K562 (cell line): ENCODE data around the gene SNX1. TPM values are rescaled to one million over a fixed set of nuclear protein-coding genes. Genes with fewer than 3 reads are reported as not detected.
A peak's percentile ranks its signal among the peaks of the same experiment; 100 is the strongest.

ENCODE experiments used
- ARID1B ChIP-seq: fragments of 450-650 bp; IDR thresholded peaks from 2 replicates; pipeline ENCODE4 v1.6.1; 2016; ENCODE audit warnings: antibody characterized with exemption, mild to moderate bottlenecking, inconsistent platforms
- ARID2 ChIP-seq: fragments of 450-650 bp; IDR thresholded peaks from 2 replicates; pipeline ENCODE4 v1.6.1; 2017; ENCODE audit warnings: antibody characterized with exemption, mild to moderate bottlenecking
- ATF7 ChIP-seq: fragments of 450-650 bp; IDR thresholded peaks from 2 replicates; pipeline ENCODE4 v1.7.1; 2014; ENCODE audit warnings: mild to moderate bottlenecking, moderate library complexity
- CHD1 ChIP-seq: fragments of 200-600 bp; sonication (generic); IDR thresholded peaks from one replicate; pipeline ENCODE4 v1.6.1; 2012; ENCODE audit warnings: mild to moderate bottlenecking, moderate library complexity, low read length, inconsistent platforms
- EHMT2 ChIP-seq: fragments of 450-650 bp; IDR thresholded peaks from 2 replicates; pipeline ENCODE4 v1.6.1; 2018; ENCODE audit warnings: antibody characterized with exemption
- ETS2 ChIP-seq: IDR thresholded peaks from 2 replicates; pipeline ENCODE4 v1.6.1; 2016; ENCODE audit warnings: borderline replicate concordance, missing genetic modification characterization, mild to moderate bottlenecking, moderate library complexity, missing compliant biosample characterization; ENCODE audit not compliant: poor library complexity, severe bottlenecking
- GTF2E2 ChIP-seq: fragments of 200-800 bp; sonication (Bioruptor generic); IDR thresholded peaks from 2 replicates; pipeline ENCODE4 v1.6.1; 2016; ENCODE audit warnings: missing genetic modification characterization, missing compliant biosample characterization
- HDGF ChIP-seq: fragments of 450-650 bp; IDR thresholded peaks from 2 replicates; pipeline ENCODE4 v1.6.1; 2016
- HMG20A ChIP-seq: fragments of 450-650 bp; formaldehyde crosslinking; conservative IDR thresholded peaks from 2 replicates; pipeline ENCODE4 v1.4.0; 2020; ENCODE audit warnings: mild to moderate bottlenecking, mixed read lengths
- NUFIP1 ChIP-seq: fragments of 450-650 bp; IDR thresholded peaks from 2 replicates; pipeline ENCODE4 v1.6.1; 2018; ENCODE audit not compliant: partially characterized antibody
- POLR3G ChIP-seq: IDR thresholded peaks from 2 replicates; pipeline ENCODE4 v1.6.1; 2011; ENCODE audit not compliant: insufficient read length, insufficient replicate concordance; ENCODE audit errors: extremely low read depth
- SAP30 ChIP-seq: fragments of 200-600 bp; sonication (generic); IDR thresholded peaks from 2 replicates; pipeline ENCODE4 v1.6.1; 2012; ENCODE audit warnings: borderline replicate concordance, low read depth, mild to moderate bottlenecking, moderate library complexity, low read length, control low read depth, inconsistent platforms; ENCODE audit not compliant: insufficient read depth, poor library complexity, severe bottlenecking
- SMAD1 ChIP-seq: fragments of 150-350 bp; IDR thresholded peaks from 2 replicates; pipeline ENCODE4 v1.6.1; 2014; ENCODE audit warnings: low read length, low read depth; ENCODE audit not compliant: partially characterized antibody
- ZFP36 ChIP-seq: fragments of 150-350 bp; IDR thresholded peaks from 2 replicates; pipeline ENCODE4 v1.6.1; 2018; ENCODE audit warnings: low read length, low read depth; ENCODE audit not compliant: partially characterized antibody
- ZNF175 ChIP-seq: fragments of 200-800 bp; sonication (Bioruptor generic); IDR thresholded peaks from 2 replicates; pipeline ENCODE4 v1.6.1; 2016; ENCODE audit warnings: low read depth, mild to moderate bottlenecking, missing genetic modification characterization, missing compliant biosample characterization
- ZNF24 ChIP-seq: fragments of 450-650 bp; IDR thresholded peaks from 2 replicates; pipeline ENCODE4 v1.6.1; 2016
- polyA plus RNA-seq, 8 experiments: library from polyadenylated mRNA; depleted of rRNA in 4 of 8; stranded (reverse) in 5 of 8; unstranded in 3 of 8; fragments of >200 nt; fragmentation: Nextera tagmentation in 2 of 8; fragmentation: Illumina TruSeq in 1 of 8; extraction: Ambion mirVana in 2 of 8; extraction: Trizol in 1 of 8; gene quantifications; 2 replicates each; pipeline versions ENCODE4 v1.2.1 to v1.2.3, GENCODE V29; 2011 to 2014; ENCODE audit warnings: inconsistent platforms in 1 of 8, missing spikeins in 1 of 8
- total RNA-seq, 7 experiments: library from RNA; depleted of rRNA in 6 of 7; stranded (reverse); fragments of >200 nt in 6 of 7; fragmentation: Illumina TruSeq in 2 of 7; extraction: Trizol in 2 of 7; gene quantifications; 2 replicates each; pipeline versions ENCODE4 v1.2.1 to v1.2.3, GENCODE V29; 2011 to 2021; ENCODE audit warnings: low replicate concordance in 1 of 7
- TF ChIP-seq, protein P1 (sequence below), 2 experiments: fragments of 450-650 bp; conservative IDR thresholded peaks; 2 replicates each; pipeline ENCODE4 v1.6.1; 2017; ENCODE audit warnings: mild to moderate bottlenecking in 2 of 2, moderate library complexity in 2 of 2
- TF ChIP-seq, protein P2 (sequence below), 2 experiments: IDR thresholded peaks; 2 replicates each; pipeline ENCODE4 v1.6.1; 2011; ENCODE audit warnings: borderline replicate concordance in 1 of 2, control low read depth in 1 of 2, low read depth in 1 of 2, low read length in 1 of 2, mild to moderate bottlenecking in 1 of 2, mixed read lengths in 1 of 2, moderate library complexity in 1 of 2; ENCODE audit not compliant: insufficient read depth in 1 of 2, insufficient read length in 1 of 2, poor library complexity in 1 of 2, severe bottlenecking in 1 of 2; ENCODE audit errors: extremely low read depth in 1 of 2
- TF ChIP-seq, protein P3 (sequence below): fragments of 450-650 bp; IDR thresholded peaks from 2 replicates; pipeline ENCODE4 v1.6.1; 2017; ENCODE audit warnings: antibody characterized with exemption, mild to moderate bottlenecking

The SNX1 gene
- total and polyA plus RNA-seq, 9 of the 15 experiments (the other 6 are each of a cell fraction or from before 2014, with no cell fraction given), result 11.0 to 105 (median 59.9) TPM

DNA sequence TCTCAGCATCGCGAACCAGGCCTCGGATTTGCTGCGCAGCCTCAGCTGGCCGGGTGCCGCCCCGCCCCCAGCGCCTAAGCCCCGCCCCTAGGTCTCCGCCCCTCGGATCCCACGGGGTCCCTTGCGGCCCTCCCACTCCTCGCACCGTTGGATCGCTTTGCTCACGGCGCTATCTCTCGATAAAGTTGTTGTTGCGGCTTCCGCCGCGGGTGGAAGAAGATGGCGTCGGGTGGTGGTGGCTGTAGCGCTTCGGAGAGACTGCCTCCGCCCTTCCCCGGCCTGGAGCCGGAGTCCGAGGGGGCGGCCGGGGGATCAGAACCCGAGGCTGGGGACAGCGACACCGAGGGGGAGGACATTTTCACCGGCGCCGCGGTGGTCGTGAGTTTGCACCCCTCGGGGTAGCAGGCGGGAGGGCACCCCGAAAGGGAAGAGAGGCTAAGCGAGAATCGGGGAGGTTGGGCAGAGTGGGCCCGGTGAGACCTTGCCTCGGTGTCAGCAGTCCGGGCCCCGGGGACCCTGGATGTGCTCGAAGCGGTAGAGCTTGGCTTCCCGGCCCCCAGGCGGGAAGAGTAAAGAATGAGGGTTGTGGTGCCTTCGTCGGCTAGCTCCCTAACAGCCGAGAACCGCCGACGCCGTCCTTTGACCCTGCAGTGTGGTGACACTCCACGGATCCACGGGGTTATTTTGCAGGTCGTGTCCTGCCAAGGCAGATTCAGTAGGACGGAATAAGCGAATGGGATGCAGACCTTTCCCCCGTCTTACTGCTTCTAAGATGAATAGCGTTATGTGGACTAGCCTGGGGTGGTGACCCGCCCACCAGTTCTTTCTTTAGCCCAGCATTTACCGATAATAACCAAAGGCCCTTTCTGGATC, at the start of gene SNX1 (continued):
- TF ChIP-seq, protein P1, sequence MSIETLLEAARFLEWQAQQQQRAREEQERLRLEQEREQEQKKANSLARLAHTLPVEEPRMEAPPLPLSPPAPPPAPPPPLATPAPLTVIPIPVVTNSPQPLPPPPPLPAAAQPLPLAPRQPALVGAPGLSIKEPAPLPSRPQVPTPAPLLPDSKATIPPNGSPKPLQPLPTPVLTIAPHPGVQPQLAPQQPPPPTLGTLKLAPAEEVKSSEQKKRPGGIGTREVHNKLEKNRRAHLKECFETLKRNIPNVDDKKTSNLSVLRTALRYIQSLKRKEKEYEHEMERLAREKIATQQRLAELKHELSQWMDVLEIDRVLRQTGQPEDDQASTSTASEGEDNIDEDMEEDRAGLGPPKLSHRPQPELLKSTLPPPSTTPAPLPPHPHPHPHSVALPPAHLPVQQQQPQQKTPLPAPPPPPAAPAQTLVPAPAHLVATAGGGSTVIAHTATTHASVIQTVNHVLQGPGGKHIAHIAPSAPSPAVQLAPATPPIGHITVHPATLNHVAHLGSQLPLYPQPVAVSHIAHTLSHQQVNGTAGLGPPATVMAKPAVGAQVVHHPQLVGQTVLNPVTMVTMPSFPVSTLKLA (conservative IDR thresholded peaks at IDR 0.05), result peak; percentile 78 to 91
- TF ChIP-seq ARID2 (peak; percentile 61; the same call in 1 of the 2 replicates), EHMT2 (peak; percentile 80; the same call in 1 of the 2 replicates), CHD1 (peak; percentile 66), HDGF (no peak), POLR3G (no peak), GTF2E2 (tag) (peak; percentile 62; the same call in 1 of the 2 replicates), SAP30 (peak; percentile 48), SMAD1 (no peak), ZNF175 (CRISPR knock-in tag) (no peak), ETS2 (tag) (no peak), NUFIP1 (no peak), ZFP36 (no peak), ZNF24 (0 out of 2 replicates have a peak, but pooled peaks have one; percentile 8), HMG20A (CRISPR knock-in tag) (no peak), ATF7 (peak; percentile 81), ARID1B (0 out of 2 replicates have a peak, but pooled peaks have one; percentile 41)
- TF ChIP-seq, protein P2, sequence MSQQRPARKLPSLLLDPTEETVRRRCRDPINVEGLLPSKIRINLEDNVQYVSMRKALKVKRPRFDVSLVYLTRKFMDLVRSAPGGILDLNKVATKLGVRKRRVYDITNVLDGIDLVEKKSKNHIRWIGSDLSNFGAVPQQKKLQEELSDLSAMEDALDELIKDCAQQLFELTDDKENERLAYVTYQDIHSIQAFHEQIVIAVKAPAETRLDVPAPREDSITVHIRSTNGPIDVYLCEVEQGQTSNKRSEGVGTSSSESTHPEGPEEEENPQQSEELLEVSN (IDR thresholded peaks at IDR 0.05; ENCODE audit: borderline replicate concordance in 1 of 2, extremely low read depth in 1 of 2, insufficient read depth in 1 of 2, insufficient read length in 1 of 2, low read depth in 1 of 2, low read length in 1 of 2, poor library complexity in 1 of 2, severe bottlenecking in 1 of 2), result peak in 1 of 2 experiments; percentile 27
- TF ChIP-seq, protein P3, sequence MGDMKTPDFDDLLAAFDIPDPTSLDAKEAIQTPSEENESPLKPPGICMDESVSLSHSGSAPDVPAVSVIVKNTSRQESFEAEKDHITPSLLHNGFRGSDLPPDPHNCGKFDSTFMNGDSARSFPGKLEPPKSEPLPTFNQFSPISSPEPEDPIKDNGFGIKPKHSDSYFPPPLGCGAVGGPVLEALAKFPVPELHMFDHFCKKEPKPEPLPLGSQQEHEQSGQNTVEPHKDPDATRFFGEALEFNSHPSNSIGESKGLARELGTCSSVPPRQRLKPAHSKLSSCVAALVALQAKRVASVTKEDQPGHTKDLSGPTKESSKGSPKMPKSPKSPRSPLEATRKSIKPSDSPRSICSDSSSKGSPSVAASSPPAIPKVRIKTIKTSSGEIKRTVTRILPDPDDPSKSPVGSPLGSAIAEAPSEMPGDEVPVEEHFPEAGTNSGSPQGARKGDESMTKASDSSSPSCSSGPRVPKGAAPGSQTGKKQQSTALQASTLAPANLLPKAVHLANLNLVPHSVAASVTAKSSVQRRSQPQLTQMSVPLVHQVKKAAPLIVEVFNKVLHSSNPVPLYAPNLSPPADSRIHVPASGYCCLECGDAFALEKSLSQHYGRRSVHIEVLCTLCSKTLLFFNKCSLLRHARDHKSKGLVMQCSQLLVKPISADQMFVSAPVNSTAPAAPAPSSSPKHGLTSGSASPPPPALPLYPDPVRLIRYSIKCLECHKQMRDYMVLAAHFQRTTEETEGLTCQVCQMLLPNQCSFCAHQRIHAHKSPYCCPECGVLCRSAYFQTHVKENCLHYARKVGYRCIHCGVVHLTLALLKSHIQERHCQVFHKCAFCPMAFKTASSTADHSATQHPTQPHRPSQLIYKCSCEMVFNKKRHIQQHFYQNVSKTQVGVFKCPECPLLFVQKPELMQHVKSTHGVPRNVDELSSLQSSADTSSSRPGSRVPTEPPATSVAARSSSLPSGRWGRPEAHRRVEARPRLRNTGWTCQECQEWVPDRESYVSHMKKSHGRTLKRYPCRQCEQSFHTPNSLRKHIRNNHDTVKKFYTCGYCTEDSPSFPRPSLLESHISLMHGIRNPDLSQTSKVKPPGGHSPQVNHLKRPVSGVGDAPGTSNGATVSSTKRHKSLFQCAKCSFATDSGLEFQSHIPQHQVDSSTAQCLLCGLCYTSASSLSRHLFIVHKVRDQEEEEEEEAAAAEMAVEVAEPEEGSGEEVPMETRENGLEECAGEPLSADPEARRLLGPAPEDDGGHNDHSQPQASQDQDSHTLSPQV, result no peak
